SKM-1 treated with dmso at 0.1 percent for 144 hours (cell line): ENCODE results near the gene TENM3.

ENCODE experiments used
- DNase-seq: peaks from one replicate; lab custom pipeline; 2025; ENCODE audit not compliant: unreplicated experiment; lab: John Stamatoyannopoulos, UW

Gene TENM3

DNA sequence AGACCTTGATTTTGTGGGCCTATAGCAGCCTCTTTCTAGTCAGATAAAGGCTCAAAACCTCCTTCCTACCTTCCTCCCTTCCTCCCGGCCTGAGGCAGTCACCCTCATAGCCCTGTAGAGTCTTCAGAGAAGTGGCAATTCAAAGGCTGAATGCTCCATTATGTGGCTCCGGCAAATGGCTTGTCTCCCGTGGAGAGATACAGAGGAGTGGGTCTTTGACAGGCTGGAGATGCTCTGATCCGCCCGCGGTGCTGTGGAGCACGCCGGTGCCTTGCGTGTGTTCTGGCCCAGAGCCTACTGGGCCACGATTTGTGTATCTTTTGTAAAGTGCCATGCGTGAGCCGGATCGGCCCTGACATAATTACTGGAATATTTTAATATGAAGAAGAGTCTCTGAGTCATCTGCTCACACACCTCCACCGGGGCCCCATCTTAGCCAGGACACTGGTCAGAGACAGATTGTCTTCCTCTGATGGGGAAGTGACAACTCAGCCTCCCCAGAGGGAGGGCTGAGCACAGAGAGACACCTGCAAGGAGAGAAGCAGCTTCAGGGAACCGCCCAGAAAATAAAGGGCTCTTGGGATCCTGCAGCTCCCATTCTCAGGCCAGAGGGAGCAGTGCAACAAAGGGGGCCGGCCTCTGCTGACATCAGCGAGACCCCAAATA, 585.3 kb downstream of the TENM3 start:
- DNase-seq: no peak

DNA sequence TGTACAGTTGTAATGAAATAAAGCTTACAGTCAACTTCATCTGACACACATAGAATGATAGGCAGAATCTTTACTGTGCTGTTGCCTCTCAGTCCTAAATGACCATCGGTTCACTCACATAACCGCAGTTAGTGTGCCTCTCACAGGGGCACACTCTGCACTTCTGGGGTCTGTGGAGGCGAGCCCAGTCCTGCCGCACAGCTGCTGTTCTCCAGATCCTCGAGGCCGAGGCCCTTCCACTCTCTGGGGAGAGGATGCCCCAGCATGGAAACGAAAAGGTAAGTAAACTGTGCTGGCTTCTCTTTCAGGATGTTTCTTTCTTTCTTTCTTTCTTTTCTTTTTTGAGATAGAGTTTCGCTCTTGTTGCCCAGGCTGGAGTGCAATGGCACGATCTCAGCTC, 586.0 kb downstream of the TENM3 start:
- DNase-seq: no peak

DNA sequence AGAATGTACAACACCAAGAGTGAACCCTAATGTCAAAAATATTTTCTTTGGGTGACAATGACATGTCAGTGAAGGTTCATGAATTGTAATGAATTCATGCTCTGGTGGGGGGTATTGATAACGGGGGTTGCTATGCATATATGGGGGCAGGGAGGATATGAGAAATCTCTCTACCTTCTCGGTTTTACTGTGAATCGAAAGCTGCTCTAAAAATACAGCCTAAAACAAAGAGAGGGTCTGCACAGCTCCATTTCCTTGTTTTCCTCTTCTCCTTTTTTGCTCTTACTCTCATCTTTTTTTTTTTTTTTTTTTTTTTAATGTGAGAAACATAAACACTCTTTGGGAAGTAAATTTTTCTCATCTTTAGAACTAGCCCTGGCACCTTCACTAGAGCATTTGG, 588.2 kb downstream of the TENM3 start:
- DNase-seq: no peak

DNA sequence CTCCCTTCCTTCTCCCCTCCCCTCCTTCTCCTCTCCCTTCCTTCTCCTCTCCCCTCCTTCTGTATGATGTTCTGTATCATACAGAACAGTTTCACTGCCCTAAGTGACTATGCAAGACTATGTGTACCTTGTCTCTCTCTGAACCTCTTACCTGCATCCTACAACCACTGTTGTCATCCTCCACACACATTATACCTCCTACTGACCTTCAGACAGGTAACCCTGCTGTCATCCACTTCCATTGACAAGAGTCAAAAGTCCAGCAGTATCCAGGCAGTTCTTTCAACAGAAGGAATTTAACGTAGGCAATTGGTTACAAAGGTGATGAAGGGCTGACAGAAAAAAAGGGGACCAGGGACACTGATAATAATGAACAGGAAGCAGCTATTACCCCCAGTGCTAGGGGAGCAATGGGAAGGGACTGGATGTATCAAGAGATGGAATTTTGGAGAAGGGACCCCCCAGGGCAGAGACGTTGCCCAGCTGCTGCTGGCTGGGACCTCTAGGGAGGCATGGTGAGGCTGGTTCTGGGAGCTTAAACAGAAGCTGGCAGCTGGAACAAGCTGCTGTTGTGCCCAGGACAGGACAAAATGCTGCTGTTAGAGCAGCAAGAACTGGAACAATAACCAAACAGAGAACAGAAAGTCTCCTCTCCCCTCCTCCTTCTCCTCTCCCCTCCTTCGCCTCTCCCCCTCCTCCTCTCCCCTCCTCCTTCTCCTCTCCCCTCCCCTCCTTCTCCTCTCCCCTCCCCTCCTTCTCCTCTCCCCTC, 589.3 kb downstream of the TENM3 start:
- DNase-seq: no peak

DNA sequence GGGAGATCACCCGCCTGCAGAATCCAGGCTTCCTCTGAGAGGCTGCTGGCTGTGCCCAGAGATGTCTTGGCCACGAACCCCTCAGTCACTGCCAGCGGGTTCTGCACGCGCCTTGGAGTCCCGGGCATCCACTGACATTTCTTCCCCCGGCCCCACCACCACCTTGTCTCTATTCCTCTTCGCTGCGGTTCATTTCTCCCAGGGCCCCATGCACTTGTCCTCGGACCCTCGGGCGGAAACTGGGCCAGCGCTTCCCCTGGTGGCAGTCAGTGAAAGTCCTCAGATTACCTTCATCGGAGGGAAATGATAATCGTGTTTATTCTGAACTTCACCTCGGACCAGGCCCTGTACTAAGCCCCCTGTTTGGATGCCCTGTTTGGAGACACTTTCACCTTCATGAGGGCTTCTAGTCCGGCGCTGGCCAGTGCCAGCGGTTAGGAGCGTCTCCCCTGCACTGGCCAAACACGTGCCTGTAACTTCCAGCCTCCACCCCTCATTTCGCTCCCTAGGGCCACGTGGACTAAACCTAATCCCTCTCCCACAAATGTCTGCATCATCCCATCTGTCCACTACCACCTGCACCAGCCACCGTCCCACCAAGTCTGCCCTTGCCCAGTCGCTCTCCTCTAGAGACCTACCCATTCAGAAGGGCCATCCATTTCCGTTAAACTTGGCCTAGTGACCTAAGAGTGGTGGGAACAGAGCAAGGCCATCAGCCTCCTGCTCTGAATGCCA, 592.0 kb downstream of the TENM3 start:
- no peak for DNase-seq

DNA sequence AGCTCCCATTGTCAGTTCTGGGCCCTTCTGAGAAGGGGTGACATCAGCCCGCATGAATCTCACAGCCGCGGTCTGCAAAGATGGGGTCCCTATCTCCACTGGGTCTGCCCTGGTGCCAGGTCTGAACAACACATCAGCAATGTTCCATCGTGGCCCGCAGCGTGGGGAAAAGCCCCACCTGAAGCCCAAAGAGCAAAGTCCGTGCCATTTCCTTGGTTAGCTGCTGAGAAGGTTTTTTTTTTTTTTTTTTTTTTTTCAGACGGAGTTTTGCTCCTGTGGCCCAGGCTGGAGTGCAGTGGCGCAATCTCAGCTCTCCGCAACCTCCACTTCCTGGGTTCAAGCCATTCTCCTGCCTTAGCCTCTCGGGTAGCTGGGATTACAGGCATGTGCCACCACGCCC, 594.6 kb downstream of the TENM3 start:
- no peak for DNase-seq

DNA sequence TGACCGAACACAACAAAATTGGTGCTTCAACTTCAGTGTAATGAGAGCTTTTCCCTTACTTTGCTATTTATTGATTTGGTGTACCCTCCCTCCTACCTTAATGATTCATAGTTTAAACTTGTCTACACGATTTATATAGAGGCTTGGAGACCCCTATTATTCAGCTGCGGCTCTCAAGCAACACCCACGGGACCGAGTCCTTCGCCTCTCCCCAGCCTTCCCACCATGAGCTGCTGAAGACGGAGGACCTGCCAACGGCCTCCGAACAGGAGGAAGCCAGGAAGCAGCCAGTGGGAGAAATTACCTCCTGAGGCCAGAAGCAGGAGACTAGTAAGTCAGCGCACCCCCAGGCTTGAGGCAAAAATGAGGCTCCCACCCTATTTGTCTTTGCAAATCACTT, 595.3 kb downstream of the TENM3 start:
- no peak for DNase-seq

DNA sequence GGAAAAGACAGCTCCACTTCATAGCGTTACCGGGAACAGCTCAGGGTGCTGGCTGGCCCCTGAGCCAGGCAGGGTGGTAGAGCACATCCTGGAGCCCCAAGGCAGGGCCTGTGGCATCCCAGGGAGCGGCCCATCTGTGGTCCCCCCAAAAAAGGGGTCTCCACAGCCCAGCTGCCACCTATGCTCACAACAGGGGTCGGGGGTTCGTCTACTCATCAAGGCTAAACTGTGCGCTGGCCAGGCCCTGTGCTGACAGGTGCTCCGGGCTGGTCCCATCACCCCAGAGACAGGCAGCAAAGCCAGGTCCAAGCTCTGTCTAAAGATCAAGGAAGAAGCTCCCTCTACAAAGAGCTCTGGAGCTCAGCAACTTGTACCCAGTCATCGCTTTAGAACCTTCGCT, 596.1 kb downstream of the TENM3 start:
- DNase-seq: no peak

DNA sequence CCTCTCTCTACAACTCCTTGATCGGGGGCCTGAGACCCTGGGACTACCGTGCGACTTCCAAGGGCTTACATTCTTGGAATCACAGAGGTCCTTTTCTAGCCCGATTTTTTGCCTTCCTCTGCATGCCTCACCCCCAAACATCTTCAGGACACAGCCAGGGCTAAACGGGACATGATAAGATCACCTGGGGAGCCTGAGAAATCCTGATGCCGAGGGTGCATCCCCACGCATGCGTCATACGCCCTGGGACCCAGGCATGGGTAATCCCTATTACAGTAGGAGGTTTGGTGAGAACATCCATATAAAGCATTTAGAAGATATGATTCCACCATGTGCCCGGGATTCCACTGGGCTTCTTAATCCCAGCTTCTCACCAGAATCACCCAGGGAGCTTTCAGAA, 596.9 kb downstream of the TENM3 start:
- DNase-seq: no peak

DNA sequence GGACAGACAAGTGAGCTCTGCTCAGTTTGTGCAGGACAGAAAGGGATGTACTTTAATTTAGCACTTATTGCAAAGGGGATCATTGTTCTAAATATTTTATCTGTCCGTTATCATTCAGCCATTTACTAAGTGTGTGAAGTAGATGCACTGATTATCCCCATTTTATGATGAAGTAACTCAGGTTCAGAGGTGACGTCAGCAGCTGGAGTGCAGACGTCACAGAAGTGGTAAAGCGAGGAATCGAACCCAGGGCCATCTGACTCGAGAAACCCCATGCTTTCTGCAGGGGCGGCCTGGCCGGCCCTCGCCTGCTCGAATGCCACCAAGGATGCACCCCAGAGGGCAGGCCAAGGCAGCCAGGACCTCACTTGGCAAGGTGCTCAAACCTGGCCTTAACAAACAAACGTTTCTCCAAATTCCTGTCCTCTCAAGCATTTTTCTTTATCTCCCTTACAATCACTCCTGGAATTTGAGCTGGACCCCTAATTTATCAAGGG, 599.0 kb downstream of the TENM3 start:
- no peak for DNase-seq

DNA sequence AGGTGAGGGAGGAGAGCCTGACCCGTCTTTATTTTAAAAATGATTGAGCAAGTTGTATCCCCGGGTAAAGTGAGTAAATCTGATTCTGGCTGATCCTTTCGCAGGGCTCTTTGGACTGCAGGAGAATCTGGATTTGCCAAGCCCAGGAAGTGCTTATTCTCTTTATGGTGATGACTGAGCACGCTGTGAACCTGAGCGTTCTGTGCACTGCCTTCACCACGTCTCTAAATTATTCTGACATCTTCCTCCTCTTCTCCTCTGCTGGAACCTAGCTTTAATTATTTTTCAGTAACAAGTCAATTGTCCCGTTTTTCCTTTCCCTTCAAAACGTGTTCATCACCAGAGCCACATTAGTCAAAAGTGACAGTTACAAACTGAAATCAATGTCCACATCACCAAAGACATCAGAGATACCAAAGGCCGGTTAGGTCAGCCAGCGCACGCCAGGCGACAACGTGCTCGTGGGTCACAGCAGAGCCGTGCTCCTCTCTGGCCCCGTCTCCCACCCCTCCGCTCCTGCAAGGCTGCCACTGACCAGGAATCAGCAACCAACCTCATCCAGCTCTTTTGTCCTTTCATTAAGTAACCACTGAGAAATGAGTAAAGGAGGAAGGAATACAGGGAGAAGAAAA, 599.7 kb downstream of the TENM3 start:
- no peak for DNase-seq

DNA sequence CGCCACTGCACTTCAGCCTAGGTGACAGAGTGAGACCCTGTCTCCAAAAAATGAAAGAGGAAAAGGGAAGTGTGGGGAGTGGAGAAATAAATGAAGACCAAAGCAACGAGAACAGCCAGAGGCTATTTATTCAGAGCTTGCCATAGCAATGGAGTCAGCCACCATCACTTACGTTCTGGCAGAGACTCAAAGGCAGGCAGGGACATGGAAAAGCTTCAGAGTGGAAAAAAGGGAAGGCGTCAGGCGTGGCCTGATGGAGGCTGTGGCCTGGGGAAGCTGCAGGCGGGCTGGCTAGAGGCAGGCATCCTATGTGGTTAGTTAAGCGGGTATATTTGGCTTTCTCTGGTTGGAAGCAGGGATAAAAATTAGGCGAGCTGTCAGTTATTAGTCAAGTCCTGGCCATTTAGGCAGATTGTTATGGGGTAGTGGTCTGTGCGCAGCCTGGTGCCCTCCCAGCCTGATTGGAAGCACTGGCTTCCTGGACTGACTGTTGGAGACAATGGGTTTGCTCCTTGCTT, 600.7 kb downstream of the TENM3 start:
- no peak for DNase-seq

DNA sequence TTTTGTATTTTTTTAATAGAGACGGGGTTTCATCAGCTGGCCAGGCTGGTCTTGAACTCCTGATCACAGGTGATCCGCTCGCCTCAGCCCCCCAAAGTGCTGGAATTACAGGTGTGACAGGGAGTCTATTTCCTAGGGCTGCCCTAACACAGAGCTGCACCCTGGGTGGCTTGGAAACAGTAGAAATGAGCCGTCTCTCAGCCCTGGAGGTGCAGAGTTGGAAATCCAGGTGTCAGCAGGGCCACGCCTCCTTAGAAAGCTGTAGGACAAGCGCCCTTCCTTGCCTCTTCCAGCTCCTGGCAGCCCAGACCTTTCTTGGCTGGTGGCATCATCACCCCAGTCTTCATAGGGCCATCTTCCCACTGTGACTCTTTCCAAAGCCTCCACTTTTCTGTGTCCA, 602.4 kb downstream of the TENM3 start:
- no peak for DNase-seq

DNA sequence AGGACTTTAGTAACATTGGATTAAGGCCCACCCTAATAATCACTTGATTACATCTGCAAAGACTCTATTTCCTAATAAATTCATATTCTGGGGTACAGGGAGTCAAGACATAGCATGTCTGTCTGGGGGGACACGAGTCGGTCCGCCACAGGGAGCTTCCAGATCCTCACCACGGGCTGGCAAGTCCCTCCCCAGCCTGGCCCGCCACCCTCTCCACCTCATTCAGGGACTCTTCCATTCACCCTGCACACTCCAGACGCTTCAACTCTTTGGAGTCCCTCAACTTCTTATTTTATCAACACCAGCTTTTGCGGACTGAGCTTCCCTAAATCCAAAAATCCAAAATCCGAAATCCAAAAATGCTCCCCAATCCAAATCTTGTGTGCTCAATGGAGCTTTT, 602.8 kb downstream of the TENM3 start:
- no peak for DNase-seq

DNA sequence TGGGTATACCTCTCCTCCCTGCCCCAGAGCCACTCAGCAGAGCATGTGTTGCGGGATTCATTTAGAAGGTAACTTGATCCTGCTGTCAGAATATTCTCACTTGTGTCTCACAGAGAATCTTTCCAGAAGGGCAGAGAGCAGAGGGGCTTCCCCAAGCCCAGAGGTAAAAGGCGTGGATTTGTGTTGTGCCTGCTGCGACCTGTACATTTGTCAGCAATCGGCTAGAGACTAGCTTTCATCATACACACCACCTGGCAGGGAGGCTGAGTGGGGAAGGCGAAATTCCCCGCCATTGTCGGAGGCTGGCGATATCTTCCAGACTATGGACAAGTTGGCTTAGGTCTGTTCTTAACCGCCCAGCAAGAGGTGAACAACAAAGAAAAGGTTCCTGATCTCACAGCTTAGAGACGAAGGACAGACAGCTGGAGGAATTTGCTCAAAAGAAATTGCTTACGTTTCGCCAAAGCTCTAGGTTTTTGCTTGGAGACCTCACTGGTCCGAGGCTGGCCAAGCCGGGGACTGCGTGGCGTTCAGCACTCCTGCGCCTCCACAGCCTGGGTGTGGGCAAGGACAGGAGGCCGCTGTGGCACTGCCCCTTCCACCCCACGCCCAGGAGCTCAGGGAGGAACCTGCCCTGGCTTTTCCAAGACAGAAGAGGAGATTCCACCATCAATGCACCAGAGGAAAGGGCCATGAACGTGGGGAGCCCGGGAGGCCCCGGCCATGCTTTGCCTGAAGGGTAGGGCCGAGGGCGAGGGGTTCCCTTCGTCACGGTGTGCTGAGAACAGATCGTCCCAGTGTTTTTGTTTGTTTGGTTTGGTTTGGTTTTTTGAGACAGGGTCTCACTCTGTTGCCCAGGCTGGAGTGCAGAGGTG, 604.6 kb downstream of the TENM3 start:
- DNase-seq: no peak

DNA sequence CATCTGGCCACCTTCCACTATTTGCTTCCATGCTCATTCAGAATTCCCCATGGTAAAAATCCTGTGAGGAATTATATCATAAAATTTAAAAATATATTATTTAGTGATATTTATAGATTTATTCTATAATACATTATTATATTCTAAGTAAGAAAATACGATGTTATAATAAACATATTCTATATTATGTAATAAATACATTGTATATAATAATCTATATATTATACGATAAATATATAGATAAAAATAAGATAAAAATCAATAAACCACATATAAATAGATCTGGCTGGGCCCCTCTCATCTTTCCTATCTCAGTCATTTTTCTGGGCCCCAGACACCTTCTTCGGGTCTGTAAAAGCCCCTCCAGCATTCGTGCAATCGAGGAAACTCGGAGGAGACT, 605.5 kb downstream of the TENM3 start:
- DNase-seq: no peak
